Mucosa of rectum (tissue), 2 donors: ENCODE measurements around the gene UCK2.

Experiments used
- H3K27ac ChIP-seq, 2 donors: one replicate each; pipeline ENCODE4 v1.7.0; 2013; ENCODE audit warnings: inconsistent platforms in 2 of 2, low read depth in 2 of 2, low read length in 2 of 2
- H3K27me3 ChIP-seq, 2 donors: one replicate each; pipeline ENCODE4 v1.7.0; 2013; ENCODE audit warnings: low read length in 2 of 2; ENCODE audit not compliant: control insufficient read depth in 2 of 2, insufficient read depth in 2 of 2
- H3K36me3 ChIP-seq, 2 donors: one replicate each; pipeline ENCODE4 v1.7.0; 2013; ENCODE audit warnings: low read length in 2 of 2; ENCODE audit not compliant: control insufficient read depth in 2 of 2, insufficient read depth in 2 of 2
- H3K4me1 ChIP-seq, 2 donors: one replicate each; pipeline ENCODE4 v1.7.0; 2013; ENCODE audit warnings: low read length in 2 of 2, mild to moderate bottlenecking in 1 of 2; ENCODE audit not compliant: control insufficient read depth in 2 of 2, insufficient read depth in 2 of 2
- H3K4me3 ChIP-seq, 2 donors: one replicate each; pipeline ENCODE4 v1.7.0; 2013; ENCODE audit warnings: low read length in 2 of 2
- H3K9ac ChIP-seq, 2 donors: one replicate each; pipeline ENCODE4 v1.7.0; 2013; ENCODE audit warnings: low read length in 2 of 2, low read depth in 1 of 2, mild to moderate bottlenecking in 1 of 2
- H3K9me3 ChIP-seq, 2 donors: one replicate each; pipeline ENCODE4 v1.7.0; 2013; ENCODE audit warnings: low read length in 2 of 2; ENCODE audit not compliant: control insufficient read depth in 2 of 2
- donor health status: healthy.
- donor health status: Normal muscosa, but diverticular disease.

The UCK2 gene

DNA sequence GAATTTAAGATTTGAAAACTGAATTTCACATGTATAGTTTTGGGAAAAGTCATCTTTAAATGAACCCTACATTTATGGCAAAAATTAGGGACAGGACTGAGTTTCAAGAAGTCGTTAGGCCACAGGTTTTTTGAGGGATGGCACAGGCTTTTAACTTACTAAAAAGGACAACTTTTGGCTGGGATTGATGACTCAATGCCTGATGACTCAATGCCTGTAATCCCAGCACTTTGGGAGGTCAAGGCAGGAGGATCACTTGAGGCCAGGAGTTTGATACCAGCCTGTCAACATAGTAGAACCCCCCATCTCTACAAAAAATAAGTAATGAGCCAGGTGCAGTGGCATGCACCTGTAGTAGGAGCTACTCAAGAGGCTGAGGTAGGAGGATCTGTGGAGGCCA is 15.9 kb downstream of the UCK2 start:
- no peak overlapping the region for H3K4me3 ChIP-seq

GRCh38 chr1:165844114-165844798 is 16.8 kb downstream of the UCK2 start:
- Histone ChIP-seq H3K4me1 (peaks cover 4% of the 10 kb centered on the region in 2 donors), H3K27ac (no peak overlapping the region), H3K9ac (no peak overlapping the region), H3K4me3 (no peak overlapping the region), H3K36me3 (no peaks in the 10 kb centered on the region), H3K9me3 (no peaks in the 10 kb centered on the region), H3K27me3 (no peaks in the 10 kb centered on the region)

More for the DNA sequence above, 15.9 kb downstream of the UCK2 start:
- H3K27ac ChIP-seq = no peak overlapping the region
- no peaks in the 10 kb centered on the region for H3K36me3 ChIP-seq
- no peak overlapping the region for H3K9ac ChIP-seq
- H3K9me3 ChIP-seq = no peaks in the 10 kb centered on the region
- H3K4me1 ChIP-seq = peaks cover 0 to 4% of the 10 kb centered on the region in 2 donors
- no peaks in the 10 kb centered on the region for H3K27me3 ChIP-seq

DNA sequence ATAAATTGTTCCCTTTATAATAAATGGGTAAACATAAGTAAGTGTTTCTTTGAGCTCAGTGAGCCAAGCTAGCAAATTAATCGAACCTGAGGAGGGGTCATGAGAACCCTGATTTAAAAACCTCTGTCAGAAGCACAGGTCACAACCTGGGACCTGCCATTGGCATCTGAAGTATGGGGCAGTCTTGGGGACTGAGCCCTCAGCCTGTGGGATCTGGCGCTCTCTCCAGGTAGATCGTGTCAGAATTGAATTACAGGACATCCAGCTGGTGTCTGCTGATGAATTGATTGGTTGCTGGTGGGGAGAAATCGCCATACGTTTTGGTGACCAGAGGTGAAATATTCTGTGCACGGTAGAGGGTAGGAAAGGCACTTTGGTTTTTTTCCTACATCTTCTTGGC is 17.5 kb downstream of the UCK2 start:
- Histone ChIP-seq H3K4me3 (no peak overlapping the region), H3K4me1 (peaks cover 4% of the 10 kb centered on the region in 2 donors), H3K9ac (no peak overlapping the region), H3K9me3 (no peaks in the 10 kb centered on the region), H3K27me3 (no peaks in the 10 kb centered on the region), H3K27ac (no peak overlapping the region), H3K36me3 (no peaks in the 10 kb centered on the region)

GRCh38 chr1:165845569-165845968 is 18.2 kb downstream of the UCK2 start:
- Histone ChIP-seq H3K9me3 (no peaks in the 10 kb centered on the region), H3K27ac (no peak overlapping the region), H3K36me3 (no peaks in the 10 kb centered on the region), H3K4me1 (peaks cover 4% of the 10 kb centered on the region in 2 donors), H3K27me3 (no peaks in the 10 kb centered on the region), H3K4me3 (no peak overlapping the region), H3K9ac (no peak overlapping the region)

GRCh38 chr1:165845992-165846748 is 18.8 kb downstream of the UCK2 start:
- no peaks in the 10 kb centered on the region for H3K27me3 ChIP-seq
- no peaks in the 10 kb centered on the region for H3K9me3 ChIP-seq
- peaks cover 4% of the 10 kb centered on the region in 2 donors for H3K4me1 ChIP-seq
- no peak overlapping the region for H3K27ac ChIP-seq
- no peak overlapping the region for H3K9ac ChIP-seq
- H3K36me3 ChIP-seq = no peaks in the 10 kb centered on the region
- H3K4me3 ChIP-seq = no peak overlapping the region

- Histone ChIP-seq H3K4me3 (no peak overlapping the region), H3K4me1 (peaks cover 4% of the 10 kb centered on the region in 2 donors), H3K9me3 (no peaks in the 10 kb centered on the region), H3K36me3 (no peaks in the 10 kb centered on the region), H3K27ac (no peak overlapping the region), H3K27me3 (no peaks in the 10 kb centered on the region), H3K9ac (no peak overlapping the region)
Observed at GRCh38 chr1:165847486-165847885, 20.1 kb downstream of the UCK2 start.

- Histone ChIP-seq H3K27ac (no peak overlapping the region), H3K36me3 (no peaks in the 10 kb centered on the region), H3K27me3 (no peaks in the 10 kb centered on the region), H3K4me1 (peaks cover 4 to 7% of the 10 kb centered on the region in 2 donors), H3K9me3 (no peaks in the 10 kb centered on the region), H3K4me3 (no peak overlapping the region), H3K9ac (no peak overlapping the region)
Observed at GRCh38 chr1:165849353-165850133, 22.1 kb downstream of the UCK2 start.

- Histone ChIP-seq H3K9me3 (no peaks in the 10 kb centered on the region), H3K4me1 (peaks cover 10 to 14% of the 10 kb centered on the region in 2 donors), H3K27me3 (no peaks in the 10 kb centered on the region), H3K9ac (no peak overlapping the region), H3K27ac (no peak overlapping the region), H3K36me3 (no peaks in the 10 kb centered on the region), H3K4me3 (no peak overlapping the region)
Observed at GRCh38 chr1:165851034-165851658, 23.7 kb downstream of the UCK2 start.

GRCh38 chr1:165852871-165853270 is 25.5 kb downstream of the UCK2 start:
- no peaks in the 10 kb centered on the region for H3K27me3 ChIP-seq
- H3K4me1 ChIP-seq = peaks cover 22 to 29% of the 10 kb centered on the region in 2 donors
- H3K27ac ChIP-seq = no peak overlapping the region
- H3K9ac ChIP-seq = no peak overlapping the region
- no peaks in the 10 kb centered on the region for H3K9me3 ChIP-seq
- H3K4me3 ChIP-seq = no peak overlapping the region
- H3K36me3 ChIP-seq = no peaks in the 10 kb centered on the region
